K562 (cell line): Measurements from ENCODE around the gene PHKG2. TPM values are rescaled to one million over a fixed set of nuclear protein-coding genes. Genes with fewer than 3 reads are reported as not detected.

Experiments used
- AFF4 ChIP-seq: sonication (generic); formaldehyde crosslinking; IDR thresholded peaks from 2 replicates; pipeline ENCODE4 v1.8.0; 2023; ENCODE audit warnings: mild to moderate bottlenecking, missing genetic modification reagents
- ARID3A ChIP-seq: IDR thresholded peaks from 2 replicates; pipeline ENCODE4 v1.6.1; 2012; ENCODE audit warnings: low read depth, low read length, improper control_type of control experiment, borderline replicate concordance
- CHCHD3 ChIP-seq: fragments of 250-450 bp; sonication (Bioruptor Pico); IDR thresholded peaks from 2 replicates; pipeline ENCODE4 v2.1.2; 2022; ENCODE audit warnings: mild to moderate bottlenecking
- FOXP1 ChIP-seq: sonication (generic); formaldehyde crosslinking; IDR thresholded peaks from 2 replicates; pipeline ENCODE4 v1.8.0; 2022; ENCODE audit warnings: mild to moderate bottlenecking, missing genetic modification reagents
- GTF2B ChIP-seq: IDR thresholded peaks from 2 replicates; pipeline ENCODE4 v1.6.1; 2011; ENCODE audit not compliant: insufficient read length; ENCODE audit errors: extremely low read depth
- MECOM ChIP-seq: fragments of 250-450 bp; sonication (Bioruptor Pico); IDR thresholded peaks from 2 replicates; pipeline ENCODE4 v1.8.0; 2022; ENCODE audit warnings: inconsistent platforms
- MEF2D ChIP-seq: conservative IDR thresholded peaks from 2 replicates; pipeline ENCODE4 v1.6.1; 2016; ENCODE audit warnings: low read depth, missing genetic modification characterization, missing compliant biosample characterization
- SRSF1 ChIP-seq: fragments of 200-400 bp; formaldehyde crosslinking; IDR thresholded peaks from 2 replicates; pipeline ENCODE4 v1.6.1; 2017; ENCODE audit warnings: mild to moderate bottlenecking, low read depth, low read length, moderate library complexity
- ZBTB17 ChIP-seq: fragments of 450-650 bp; formaldehyde crosslinking; IDR thresholded peaks from 2 replicates; pipeline ENCODE4 v1.4.0; 2020; ENCODE audit warnings: mild to moderate bottlenecking
- ZNF282 ChIP-seq: sonication (generic); formaldehyde crosslinking; IDR thresholded peaks from 2 replicates; pipeline ENCODE4 v1.8.1; 2023; ENCODE audit warnings: missing genetic modification reagents
- ZNF41 ChIP-seq: fragments of 250-450 bp; sonication (Bioruptor Pico); conservative IDR thresholded peaks from 2 replicates; pipeline ENCODE4 v1.4.0; 2020; ENCODE audit warnings: mild to moderate bottlenecking
- ZNF431 ChIP-seq: sonication (generic); formaldehyde crosslinking; IDR thresholded peaks from 2 replicates; pipeline ENCODE4 v1.8.0; 2022; ENCODE audit warnings: mild to moderate bottlenecking, missing genetic modification reagents
- ZNF740 ChIP-seq, 3 experiments: fragments of 200-800 bp in 1 of 3; sonication (Bioruptor generic) in 1 of 3; sonication (generic) in 1 of 3; formaldehyde crosslinking in 1 of 3; IDR thresholded peaks; 2 replicates each; pipeline versions ENCODE4 v1.6.1 to v1.8.0; 2016 to 2022; ENCODE audit warnings: mild to moderate bottlenecking in 2 of 3, missing compliant biosample characterization in 2 of 3, missing genetic modification characterization in 2 of 3, missing genetic modification reagents in 1 of 3
- ZNF764 ChIP-seq: fragments of 250-450 bp; sonication (Bioruptor Pico); IDR thresholded peaks from 2 replicates; pipeline ENCODE4 v1.4.0; 2020; ENCODE audit warnings: low read depth, mild to moderate bottlenecking, moderate library complexity
- polyA plus RNA-seq, 8 experiments: library from polyadenylated mRNA; depleted of rRNA in 4 of 8; stranded (reverse) in 5 of 8; unstranded in 3 of 8; fragments of >200 nt; fragmentation: Nextera tagmentation in 2 of 8; fragmentation: Illumina TruSeq in 1 of 8; extraction: Ambion mirVana in 2 of 8; extraction: Trizol in 1 of 8; gene quantifications; 2 replicates each; pipeline versions ENCODE4 v1.2.1 to v1.2.3, GENCODE V29; 2011 to 2014; ENCODE audit warnings: inconsistent platforms in 1 of 8, missing spikeins in 1 of 8
- total RNA-seq, 7 experiments: library from RNA; depleted of rRNA in 6 of 7; stranded (reverse); fragments of >200 nt in 6 of 7; fragmentation: Illumina TruSeq in 2 of 7; extraction: Trizol in 2 of 7; gene quantifications; 2 replicates each; pipeline versions ENCODE4 v1.2.1 to v1.2.3, GENCODE V29; 2011 to 2021; ENCODE audit warnings: low replicate concordance in 1 of 7

The PHKG2 gene
- total and polyA plus RNA-seq, 9 of the 15 experiments (the other 6 are each of a cell fraction or from before 2014, with no cell fraction given) = 5.8 to 54.2 (median 30.7) TPM

GRCh38 chr16:30775392-30776188, 27.4 kb downstream of the PHKG2 start (continued):
- TF ChIP-seq ARID3A (no peak), GTF2B (peak; percentile 16), ZBTB17 (CRISPR knock-in tag) (peak; percentile 45), ZNF282 (CRISPR knock-in tag) (peak; percentile 60; the same call in 1 of the 2 replicates), ZNF764 (CRISPR knock-in tag) (peak; percentile 60; the same call in 1 of the 2 replicates), AFF4 (CRISPR knock-in tag) (peak; percentile 82; the same call in 1 of the 2 replicates), MEF2D (tag) (no peak), MECOM (CRISPR knock-in tag) (no peak), ZNF740 (CRISPR knock-in tag; IDR thresholded peaks at IDR 0.05) (peak; percentile 93), ZNF740 (tag; IDR thresholded peaks at IDR 0.05) (peak in 1 of 2 experiments; percentile 80; a peak in 2 of 4 replicates), FOXP1 (CRISPR knock-in tag) (no peak), ZNF41 (no peak), ZNF431 (CRISPR knock-in tag) (peak; percentile 69; the same call in 1 of the 2 replicates), SRSF1 (0 out of 2 replicates have a peak, but pooled peaks have one; percentile 46), CHCHD3 (CRISPR knock-in tag) (no peak)
